ENCODE results near the gene MGAT1.

DNA sequence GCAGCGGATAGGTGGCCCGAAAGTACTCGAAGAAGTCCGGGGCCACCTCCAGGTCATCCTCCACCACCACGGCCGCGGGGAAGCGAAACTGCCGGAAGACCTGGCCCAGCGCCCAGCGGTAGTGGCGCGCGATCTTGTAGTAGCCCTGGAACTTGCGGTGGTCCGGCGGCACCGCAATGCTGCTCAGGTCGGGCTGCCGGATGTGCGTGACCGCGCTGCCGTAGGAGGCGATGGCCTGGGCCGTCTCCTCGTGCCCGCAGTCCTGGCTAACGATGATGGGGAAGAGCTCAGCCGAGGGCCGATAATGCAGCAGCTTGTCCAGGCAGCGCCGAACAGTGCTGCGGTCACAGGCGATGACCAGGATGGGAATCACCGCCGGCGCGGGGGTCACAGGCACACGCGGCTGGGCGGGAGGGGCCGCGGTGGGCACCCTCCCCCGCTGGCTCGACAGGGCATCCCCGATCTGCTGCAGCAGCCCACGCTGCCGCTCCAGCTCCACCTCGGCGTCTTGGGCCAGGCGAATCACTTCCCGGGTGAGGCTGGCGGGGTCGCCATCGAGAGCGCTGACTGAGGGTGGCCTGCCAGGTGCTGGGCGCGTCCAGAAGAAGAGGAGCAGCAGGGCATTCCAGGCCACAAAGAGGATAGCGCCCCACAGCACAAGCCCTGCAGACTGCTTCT is 10.2 kb downstream of the MGAT1 start:
- TF ChIP-seq, protein P1, sequence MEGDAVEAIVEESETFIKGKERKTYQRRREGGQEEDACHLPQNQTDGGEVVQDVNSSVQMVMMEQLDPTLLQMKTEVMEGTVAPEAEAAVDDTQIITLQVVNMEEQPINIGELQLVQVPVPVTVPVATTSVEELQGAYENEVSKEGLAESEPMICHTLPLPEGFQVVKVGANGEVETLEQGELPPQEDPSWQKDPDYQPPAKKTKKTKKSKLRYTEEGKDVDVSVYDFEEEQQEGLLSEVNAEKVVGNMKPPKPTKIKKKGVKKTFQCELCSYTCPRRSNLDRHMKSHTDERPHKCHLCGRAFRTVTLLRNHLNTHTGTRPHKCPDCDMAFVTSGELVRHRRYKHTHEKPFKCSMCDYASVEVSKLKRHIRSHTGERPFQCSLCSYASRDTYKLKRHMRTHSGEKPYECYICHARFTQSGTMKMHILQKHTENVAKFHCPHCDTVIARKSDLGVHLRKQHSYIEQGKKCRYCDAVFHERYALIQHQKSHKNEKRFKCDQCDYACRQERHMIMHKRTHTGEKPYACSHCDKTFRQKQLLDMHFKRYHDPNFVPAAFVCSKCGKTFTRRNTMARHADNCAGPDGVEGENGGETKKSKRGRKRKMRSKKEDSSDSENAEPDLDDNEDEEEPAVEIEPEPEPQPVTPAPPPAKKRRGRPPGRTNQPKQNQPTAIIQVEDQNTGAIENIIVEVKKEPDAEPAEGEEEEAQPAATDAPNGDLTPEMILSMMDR (IDR thresholded peaks at IDR 0.05), result no peak
- TF ChIP-seq POLR2A (IDR thresholded peaks at IDR 0.05), result no peak
